CD4-positive, alpha-beta T cell treated with Interleukin-15 for 1 hour (primary cell): ENCODE measurements around the gene C2orf92.

ENCODE experiments used
- DNase-seq: peaks from one replicate; pipeline ENCODE4 v3.0.0-alpha.2; 2020

Gene C2orf92

DNA sequence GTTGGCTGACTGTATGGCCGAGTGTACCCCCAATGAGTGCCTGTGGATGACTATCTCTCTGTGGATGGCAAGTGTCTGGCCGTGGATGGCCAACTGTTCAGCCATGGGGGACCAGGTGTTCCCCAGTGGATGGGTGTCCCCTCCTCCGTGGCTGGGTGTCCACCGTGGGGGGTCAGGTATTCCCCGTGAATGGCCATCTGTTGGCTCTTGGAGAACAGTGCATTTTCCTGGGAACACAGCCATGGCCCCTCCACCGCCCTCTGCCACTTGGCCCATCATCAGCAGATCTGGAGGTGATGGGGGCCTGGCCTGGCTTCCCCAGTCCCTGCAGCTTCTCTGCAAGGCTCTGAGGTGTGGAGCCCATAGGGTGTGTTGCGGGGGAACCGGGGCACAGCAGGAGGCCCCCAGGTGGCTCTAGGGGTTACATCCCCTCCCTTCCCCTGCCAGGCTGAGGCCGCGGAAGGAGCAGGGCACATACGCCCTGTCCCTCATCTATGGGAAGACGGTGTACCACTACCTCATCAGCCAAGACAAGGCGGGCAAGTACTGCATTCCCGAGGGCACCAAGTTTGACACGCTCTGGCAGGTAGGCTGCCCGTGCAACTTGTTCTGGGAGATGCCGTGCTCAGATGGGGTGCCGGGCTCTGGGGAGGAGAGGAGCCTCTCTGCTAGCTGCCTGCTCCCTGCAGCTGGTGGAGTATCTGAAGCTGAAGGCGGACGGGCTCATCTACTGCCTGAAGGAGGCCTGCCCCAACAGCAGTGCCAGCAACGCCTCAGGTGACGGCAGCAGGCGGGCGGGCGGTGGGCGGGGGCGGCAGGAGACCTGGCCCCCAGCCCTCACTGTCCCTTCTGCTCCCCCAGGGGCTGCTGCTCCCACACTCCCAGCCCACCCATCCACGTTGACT is 63.2 kb downstream of the C2orf92 start:
- DNase-seq, result peak; percentile 15

DNA sequence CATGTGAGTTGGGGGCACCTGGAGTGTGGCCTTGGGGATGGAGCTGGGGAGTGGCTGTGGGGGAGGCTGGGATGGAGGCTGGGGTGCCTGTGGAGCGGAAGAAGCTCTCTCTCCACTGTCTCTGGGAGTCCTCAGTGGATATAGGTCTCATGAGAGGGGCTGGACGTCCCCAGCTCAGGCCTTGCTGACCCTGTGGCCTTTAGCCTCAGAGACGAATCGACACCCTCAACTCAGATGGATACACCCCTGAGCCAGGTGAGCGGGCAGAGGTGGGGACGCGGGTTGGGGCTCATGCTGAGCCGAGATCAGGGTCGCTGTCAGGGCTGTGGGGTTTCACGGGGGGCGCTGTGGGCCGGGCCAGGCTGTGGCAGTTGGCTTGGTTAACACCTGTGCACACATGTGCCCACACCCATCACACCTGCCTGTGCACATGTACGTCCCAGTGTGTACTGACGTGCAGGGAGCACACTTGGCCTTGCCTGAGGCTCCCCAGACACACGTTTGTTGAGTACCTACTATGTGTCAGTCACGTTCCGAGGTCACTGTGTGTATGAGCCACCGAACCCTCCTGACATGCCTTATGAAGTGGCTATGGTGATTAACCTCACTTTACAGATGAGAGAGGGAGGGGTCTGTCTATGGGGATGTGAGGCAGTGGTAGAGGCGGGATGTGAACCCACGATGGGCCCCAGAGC is 64.0 kb downstream of the C2orf92 start:
- DNase-seq, result peak; percentile 10

DNA sequence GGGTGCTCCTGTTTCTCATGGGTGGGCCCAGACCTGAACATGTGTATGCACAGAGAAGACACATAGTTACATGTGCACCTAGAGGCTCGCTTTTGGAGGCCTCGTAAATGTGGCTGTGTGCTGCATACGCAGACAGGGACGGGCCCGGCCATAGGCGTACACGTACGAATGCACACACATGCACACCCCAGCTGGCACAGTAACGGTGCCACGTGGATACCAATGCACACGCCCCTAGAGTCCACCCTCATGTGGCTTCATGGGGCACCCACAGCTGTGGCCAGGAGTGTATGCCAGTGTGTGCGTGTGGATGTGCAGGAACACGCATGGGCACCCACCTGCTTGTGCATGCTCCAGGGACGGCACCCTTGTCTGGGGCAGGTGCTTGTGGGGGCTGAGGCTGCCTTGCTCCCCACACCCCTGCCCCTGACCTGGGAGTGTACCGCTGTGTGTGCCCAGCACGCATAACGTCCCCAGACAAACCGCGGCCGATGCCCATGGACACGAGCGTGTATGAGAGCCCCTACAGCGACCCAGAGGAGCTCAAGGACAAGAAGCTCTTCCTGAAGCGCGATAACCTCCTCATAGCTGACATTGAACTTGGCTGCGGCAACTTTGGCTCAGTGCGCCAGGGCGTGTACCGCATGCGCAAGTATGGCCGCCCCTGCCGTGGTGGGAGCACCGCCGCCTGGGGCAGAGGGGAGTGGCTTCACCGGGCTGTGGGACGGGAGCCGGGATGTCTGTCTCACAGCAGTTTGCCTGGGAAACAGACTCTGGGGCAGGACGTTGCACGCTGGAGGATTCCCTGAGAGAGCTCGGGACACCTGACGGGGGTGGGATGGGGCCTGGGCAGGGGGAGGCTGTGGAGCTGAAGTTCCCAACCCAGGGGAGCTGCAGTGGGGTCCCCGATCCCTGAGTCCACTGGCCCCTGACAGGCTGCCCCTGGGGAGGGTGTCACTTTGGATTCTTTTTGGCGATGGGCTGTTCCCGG is 64.8 kb downstream of the C2orf92 start:
- DNase-seq, result peak; percentile 12

DNA sequence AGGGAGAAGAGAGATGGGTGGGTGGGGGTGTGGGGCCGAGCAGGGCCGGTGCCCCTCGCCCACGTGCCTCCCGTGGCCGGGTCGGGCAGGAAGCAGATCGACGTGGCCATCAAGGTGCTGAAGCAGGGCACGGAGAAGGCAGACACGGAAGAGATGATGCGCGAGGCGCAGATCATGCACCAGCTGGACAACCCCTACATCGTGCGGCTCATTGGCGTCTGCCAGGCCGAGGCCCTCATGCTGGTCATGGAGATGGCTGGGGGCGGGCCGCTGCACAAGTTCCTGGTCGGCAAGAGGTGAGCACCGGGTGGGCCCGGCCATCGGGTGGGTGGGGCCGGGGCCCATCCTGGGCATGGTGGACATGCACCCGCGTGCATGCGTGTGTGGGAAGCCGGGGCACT is 65.6 kb downstream of the C2orf92 start:
- DNase-seq, result peak; percentile 11

DNA sequence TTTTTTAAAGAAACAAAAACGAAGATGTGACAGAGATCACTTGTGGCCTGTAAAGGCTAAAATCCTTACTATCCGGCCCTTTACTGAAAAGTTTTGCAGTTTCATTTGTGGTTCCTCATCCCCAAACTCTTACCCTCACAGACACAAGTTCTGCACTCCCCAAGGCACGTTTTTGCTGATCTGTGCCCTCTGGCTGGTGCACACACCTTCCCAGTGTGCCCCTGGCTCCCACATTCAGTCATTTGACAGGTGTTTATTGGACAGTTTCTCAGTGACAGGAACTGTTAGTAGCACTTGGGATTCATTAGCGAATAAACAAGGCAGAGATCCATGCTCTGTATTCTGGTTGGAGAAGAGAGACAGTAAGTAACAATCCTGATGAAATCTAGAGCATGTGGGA is 66.7 kb downstream of the C2orf92 start:
- DNase-seq, result peak; percentile 13

DNA sequence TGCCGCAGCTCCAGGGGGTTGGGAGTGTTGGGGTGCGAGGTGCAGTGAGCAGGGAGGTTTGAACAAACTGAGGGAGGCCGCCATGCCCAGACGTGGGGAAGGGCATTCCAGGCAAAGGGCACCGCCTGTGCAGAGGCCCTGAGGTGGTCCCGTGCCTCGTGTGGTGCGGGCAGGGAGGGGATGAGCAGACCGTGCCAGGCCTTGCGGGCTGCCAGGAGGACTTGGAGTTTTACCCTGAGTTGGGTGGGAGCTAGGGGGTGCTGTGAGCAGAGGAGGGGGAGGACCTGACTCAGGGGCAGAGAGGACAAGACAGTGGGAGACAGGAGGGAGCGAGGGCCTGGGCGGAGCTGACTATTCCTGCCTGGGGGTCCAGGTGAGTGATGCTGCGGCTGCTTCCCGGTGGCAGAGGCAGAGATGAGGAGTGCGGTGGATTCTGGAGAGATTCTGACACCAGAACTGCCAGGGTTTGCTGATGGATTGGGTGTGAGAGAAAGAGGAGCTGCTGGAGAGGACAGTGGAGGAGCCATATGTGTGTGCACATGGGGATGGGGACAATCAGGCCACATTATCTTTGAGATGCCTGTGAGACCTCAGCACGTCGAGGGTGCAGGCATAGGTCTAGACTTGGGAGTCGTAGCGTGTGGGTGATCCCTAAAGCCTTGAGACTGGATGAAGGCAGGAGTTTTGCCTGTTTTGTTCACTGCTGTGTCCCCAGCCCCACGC is 67.3 kb downstream of the C2orf92 start:
- peak; percentile 10 for DNase-seq

DNA sequence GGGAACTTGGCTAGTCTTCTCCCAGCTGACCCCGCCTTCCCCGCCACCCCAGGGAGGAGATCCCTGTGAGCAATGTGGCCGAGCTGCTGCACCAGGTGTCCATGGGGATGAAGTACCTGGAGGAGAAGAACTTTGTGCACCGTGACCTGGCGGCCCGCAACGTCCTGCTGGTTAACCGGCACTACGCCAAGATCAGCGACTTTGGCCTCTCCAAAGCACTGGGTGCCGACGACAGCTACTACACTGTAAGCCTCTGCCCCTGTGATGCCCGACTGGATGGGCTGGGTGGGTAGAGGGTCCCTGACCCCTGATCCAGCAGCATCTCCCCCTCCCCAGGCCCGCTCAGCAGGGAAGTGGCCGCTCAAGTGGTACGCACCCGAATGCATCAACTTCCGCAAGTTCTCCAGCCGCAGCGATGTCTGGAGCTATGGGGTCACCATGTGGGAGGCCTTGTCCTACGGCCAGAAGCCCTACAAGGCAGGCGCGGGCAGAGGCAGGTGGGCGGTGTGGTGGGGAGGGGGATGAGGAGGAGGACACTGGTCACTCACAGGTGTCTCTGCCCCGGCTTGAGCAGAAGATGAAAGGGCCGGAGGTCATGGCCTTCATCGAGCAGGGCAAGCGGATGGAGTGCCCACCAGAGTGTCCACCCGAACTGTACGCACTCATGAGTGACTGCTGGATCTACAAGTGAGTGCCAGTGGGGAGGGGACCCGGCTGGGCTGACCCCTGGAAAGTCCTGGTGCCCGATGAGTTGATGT is 68.1 kb downstream of the C2orf92 start:
- peak; percentile 5 for DNase-seq

DNA sequence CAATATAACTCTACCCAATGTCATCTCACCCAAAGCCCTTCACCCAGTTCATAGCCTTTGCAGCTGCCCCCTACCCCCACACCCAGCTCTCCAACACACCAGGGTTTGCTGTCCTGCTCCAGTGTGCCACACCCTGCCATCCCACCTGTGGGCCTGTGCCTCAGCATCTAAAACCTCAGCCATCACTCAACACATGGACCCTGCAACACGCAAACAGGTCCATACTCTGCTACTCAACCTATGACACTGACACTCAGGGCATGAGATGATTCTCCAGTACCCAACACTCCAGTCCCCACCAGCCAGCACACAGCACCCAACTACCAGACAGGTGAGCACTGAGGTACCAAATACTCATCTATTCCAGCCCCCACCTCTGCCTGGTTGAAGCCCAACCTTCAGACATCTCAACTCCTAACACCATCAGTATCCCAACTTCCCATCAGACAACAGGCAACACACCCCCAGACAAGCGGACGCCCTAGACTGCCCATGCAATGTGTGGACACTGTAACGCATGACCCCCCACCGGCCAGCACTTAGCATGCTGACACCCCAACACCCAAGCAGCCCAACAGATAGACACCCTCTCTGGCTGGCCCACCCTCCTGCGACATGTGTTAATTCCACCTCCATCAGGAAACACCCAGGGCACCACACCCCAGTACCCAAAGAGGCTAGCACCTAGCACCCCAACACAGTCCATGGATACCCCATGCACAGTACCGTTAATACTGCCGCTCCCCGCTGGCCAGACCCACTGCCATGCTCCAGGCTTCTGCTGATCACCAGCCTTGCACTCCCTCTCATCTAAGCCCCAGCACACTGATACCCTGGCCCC is 68.9 kb downstream of the C2orf92 start:
- peak; percentile 8 for DNase-seq

DNA sequence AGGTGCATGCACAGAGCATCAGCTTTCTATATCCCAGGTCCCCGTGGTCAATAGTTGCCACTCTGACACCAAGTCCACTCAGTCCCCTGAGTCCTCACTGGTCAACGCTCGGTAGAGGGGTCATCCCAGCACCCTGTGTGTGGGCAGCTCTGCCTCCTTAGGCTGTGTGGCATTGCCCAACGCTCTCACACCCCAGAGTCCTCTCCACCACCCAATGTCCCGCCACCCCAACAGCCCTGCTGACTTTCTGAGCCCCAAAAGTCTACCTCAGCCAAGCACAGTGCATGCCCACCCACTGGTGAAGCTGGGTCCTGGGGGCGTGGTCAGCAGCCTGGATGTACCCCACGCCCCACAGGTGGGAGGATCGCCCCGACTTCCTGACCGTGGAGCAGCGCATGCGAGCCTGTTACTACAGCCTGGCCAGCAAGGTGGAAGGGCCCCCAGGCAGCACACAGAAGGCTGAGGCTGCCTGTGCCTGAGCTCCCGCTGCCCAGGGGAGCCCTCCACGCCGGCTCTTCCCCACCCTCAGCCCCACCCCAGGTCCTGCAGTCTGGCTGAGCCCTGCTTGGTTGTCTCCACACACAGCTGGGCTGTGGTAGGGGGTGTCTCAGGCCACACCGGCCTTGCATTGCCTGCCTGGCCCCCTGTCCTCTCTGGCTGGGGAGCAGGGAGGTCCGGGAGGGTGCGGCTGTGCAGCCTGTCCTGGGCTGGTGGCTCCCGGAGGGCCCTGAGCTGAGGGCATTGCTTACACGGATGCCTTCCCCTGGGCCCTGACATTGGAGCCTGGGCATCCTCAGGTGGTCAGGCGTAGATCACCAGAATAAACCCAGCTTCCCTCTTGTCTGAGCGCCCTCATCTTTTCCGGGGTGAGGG is 69.7 kb downstream of the C2orf92 start:
- peak; percentile 12 for DNase-seq

DNA sequence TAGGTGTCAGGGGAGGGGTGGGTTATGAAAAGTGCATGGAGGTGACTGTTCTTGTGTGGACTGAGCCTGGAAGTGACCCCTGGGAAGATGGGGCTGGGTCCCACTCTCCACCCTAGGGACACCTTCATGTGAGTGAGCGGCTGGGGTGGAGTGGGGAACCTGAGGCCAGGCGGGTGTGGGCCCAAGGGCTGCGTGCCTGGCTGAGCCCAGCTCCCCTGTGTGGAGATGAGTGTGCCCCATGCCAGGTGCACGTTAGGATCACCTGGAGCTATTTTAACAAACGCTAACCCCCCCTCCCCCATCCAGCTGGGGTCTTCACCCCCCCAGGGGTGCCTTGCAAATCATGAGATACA is 70.4 kb downstream of the C2orf92 start:
- no peak for DNase-seq

DNA sequence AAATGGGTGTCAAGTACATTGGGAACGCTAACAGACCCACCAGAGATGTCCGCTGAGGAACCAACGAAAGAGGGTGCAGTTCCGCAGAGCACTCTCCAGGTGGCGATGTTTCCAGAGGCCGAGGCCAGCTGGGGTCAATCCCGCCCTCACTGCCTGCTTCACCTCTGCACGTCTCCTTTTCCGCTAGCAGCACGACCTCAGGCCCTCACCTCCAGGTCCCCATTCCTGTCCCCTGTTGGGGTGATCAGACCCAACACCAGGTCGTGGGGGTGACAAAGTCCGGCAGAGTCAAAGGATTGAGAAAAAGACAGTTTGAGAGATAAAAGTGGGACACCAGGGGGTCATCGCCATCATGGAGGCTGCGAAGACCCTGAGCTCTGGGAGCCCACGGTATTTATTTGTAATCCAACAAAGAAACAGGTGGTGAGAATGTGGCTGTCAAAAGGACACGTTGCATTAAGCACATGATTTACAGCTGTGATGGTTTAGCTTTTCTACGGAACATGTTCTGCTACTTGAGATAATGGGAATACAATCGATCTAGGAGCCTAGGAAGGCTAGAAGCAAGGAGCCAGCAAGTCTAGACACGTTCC is 71.2 kb downstream of the C2orf92 start:
- DNase-seq, result peak; percentile 46

DNA sequence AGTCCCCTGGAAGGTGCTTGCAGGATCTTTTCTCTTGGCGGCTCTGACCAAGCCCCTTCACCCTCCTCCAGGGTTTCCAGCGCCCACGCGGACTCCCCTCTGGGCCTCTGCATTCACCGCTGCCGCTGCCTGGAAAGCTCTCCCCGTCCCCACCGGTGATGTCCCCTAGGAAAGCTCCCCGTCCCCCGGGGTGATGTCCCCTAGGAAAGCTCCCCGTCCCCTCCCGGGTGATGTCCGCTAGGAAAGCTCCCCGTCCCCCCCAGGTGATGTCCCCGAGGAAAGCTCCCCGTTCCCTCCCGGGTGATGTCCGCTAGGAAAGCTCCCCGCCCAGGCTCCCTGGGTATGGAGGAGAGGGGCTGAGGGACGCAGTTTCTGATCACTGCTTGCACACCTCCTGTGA is 71.7 kb downstream of the C2orf92 start:
- peak; percentile 16 for DNase-seq

DNA sequence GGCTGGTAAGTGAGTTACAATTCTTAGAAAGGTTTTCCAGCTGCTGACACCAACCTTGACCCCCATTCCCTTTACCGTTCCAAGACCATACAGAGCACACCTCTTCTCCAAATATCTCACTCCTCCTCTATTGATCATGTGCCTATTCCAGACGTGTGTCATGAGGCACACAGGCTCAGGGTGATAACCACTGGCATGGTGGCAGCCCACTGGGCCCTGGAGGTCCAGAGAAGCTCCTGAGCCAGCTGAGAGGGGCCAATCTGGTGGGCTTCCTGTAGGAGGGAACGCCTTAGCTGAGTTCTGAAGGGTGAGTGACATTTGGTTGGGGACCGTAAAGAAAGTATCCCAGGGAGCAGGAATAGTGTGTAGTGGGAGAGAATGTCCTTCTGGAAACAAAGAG is 72.2 kb downstream of the C2orf92 start:
- DNase-seq, result peak; percentile 14

DNA sequence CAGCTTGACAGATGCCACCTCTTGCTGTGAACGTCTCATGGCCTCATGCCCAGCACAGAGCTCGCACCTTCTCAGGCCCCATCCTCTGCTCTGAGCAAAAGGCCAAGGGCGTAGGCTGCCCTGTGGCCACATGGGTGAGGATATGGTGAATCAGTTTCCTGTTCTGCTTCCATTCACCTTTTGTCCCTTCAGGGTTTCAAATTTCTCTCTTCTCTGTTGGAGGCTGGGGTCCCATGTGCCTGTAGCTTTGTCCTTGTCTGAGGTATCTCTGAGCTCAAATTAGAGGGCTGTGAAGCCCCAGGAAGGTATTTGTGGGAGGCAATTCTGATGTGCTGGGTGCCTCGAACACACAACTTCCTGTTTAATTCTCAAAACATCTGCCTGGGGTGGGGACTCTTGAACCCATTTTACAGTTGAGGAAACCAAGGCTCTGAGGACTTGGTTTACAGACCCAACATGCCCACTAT is 72.9 kb downstream of the C2orf92 start:
- DNase-seq, result peak; percentile 35

DNA sequence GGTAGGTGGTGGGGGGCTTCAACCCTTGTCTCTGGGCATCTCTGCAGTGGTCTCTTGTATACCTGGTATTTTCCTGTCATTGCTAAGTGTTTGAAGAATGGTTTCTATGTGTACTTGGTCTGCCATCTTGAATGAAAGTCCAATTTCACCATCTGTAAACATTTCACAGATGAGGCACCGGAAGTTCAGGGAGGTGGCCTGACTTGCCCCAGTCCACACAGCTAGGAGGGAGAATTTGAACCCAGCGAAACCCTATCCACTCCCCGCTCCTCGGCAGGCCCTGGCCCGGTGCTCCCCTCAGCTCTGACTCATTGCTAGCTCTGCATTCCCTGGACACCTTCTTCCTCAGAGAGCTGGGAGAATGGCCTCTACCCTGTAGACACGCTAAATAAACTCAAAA is 74.4 kb downstream of the C2orf92 start:
- DNase-seq, result no peak

DNA sequence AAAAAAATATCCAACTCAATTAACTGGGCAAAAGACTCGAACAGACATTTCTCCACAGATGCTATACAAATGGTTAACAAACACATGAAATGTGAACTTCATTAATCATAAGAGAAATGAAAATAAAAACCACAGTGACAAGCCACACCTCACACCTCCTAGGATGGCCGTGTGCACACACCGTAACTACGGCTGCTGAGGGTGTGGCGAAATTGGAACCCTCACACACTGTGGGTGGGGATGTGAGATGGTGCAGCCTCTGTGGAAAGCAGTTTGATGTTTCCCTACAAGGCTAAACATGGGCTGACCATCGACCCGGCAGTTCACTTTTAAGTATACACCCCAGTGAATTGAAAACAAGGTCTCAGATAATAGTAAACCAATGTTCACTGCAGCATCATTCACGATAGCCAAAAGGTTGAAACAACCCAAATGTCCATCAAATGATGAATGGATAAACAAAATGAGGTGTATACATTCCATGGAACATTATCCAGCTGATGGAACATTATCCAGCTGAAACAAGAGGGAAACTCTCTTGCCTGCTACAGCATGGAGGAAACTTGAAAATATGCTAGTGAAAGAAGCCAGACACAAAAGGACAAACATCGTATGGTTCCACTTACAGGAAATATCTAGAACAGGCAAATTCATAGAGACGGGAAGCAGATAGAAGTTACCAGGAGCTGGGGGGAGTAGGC is 76.1 kb downstream of the C2orf92 start:
- DNase-seq, result peak; percentile 49

DNA sequence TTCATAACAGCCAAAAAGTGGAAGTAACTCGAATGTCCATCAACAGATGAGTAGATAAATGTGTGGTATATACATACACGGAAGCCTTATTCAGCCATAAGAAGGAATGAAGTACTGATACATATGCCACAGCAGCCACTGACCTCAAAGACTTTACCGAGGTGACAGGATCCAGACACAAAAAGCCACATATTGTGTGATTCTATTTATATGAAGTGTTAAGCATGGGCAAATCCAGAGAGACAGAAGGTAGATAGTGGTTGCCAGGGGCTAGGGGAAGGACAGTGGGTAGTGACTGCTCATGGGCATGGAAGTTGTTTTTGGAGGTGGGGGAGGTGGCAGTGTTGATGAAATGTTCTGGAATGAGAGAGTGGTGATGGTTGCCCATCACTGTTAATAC is 77.8 kb downstream of the C2orf92 start:
- no peak for DNase-seq

DNA sequence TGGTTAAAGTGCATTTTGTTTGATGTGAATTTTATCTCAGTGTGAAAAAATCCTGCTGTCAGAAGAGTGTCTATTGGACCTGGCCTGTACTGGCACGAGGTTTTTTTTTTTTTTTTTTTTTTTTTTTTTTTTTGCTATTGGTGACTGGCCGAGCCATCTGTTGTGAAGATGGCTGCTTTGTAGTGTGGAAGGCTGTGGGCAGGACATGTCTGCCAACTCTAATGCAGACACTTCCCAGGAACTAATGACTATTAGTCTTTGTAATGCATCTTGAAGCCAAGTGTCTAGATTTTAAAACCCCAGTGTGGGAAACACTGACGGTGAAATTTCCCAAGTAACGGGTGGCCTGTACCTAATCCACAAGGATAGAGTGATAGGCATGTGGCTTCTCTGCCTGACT is 78.2 kb downstream of the C2orf92 start:
- no peak for DNase-seq
